Nephron progenitor cell (in vitro differentiated cells): Measurements from ENCODE around the gene NPIPB6.

ENCODE experiments used
- DNase-seq: peaks from one replicate; pipeline ENCODE4 v3.0.0; 2021
- H3K27ac Mint-ChIP-seq: 2 replicates; pipeline ENCODE4 v1.8.0; 2021; ENCODE audit warnings: mild to moderate bottlenecking, moderate library complexity, mixed read lengths
- H3K27me3 Mint-ChIP-seq: 2 replicates; pipeline ENCODE4 v1.8.0; 2021; ENCODE audit warnings: mild to moderate bottlenecking, low read depth, mixed read lengths; ENCODE audit not compliant: poor library complexity
- H3K36me3 Mint-ChIP-seq: 2 replicates; pipeline ENCODE4 v1.8.0; 2021; ENCODE audit warnings: low read depth, mixed read lengths
- H3K4me1 Mint-ChIP-seq: 2 replicates; pipeline ENCODE4 v1.8.0; 2021; ENCODE audit warnings: mixed read lengths
- H3K4me3 Mint-ChIP-seq: 2 replicates; pipeline ENCODE4 v1.8.0; 2021; ENCODE audit warnings: mild to moderate bottlenecking, moderate library complexity, mixed read lengths
- H3K9me3 Mint-ChIP-seq: 2 replicates; pipeline ENCODE4 v1.8.0; 2021; ENCODE audit warnings: mild to moderate bottlenecking, moderate library complexity, mixed read lengths
- TF ChIP-seq, protein P1 (sequence below): fragments of 200-600 bp; sonication (generic); IDR thresholded peaks from 2 replicates; pipeline ENCODE4 v1.5.0; 2021; ENCODE audit warnings: antibody characterized with exemption

Gene NPIPB6

DNA sequence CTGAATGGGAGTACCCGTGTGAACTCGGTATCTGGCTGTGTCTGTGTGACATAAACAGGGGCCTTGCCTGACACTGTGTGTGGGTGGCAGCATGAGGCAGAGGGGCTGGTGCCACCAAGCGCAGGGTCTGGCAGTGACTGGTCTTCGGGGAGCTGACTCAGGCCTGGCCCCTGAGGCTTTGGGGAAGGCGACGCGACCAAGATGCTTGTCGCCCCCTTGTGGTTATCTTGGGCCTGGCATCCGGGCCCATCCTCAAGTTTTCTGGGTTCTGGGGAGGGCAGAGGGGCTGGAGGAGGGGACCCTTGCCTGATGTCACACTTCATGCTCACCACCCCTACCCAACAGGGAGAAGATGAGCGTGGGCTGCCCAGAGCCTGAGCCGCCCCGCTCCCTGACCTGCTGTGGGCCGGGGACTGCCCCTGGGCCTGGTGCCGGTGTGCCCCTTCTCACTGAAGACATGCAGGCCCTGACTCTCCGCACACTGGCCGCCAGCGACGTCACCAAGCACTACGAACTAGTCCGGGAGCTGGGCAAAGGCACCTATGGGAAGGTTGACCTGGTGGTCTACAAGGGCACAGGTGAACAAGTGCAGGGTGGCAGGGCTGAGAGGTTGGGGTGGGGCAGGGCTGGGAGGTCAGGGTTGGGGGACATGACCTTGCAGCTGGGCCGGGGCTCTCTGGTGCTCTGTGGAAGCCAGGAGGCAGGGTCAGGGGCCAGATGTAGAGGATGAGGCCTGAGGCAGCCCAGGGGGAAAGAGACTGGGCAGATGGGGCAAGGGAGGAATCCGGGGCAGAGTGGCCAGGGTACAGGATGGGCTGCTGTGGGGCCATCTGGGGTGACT, 46.0 kb downstream of the NPIPB6 start:
- Mint-ChIP-seq H3K9me3 (no peaks in the 10 kb centered on the region), H3K4me1 (no peaks in the 10 kb centered on the region), H3K4me3 (no peak overlapping the region), H3K27ac (no peak overlapping the region), H3K27me3 (peaks cover 3% of the 10 kb centered on the region), H3K36me3 (peaks cover 31% of the 10 kb centered on the region)
- DNase-seq: peak; percentile 75
- TF ChIP-seq, protein P1, sequence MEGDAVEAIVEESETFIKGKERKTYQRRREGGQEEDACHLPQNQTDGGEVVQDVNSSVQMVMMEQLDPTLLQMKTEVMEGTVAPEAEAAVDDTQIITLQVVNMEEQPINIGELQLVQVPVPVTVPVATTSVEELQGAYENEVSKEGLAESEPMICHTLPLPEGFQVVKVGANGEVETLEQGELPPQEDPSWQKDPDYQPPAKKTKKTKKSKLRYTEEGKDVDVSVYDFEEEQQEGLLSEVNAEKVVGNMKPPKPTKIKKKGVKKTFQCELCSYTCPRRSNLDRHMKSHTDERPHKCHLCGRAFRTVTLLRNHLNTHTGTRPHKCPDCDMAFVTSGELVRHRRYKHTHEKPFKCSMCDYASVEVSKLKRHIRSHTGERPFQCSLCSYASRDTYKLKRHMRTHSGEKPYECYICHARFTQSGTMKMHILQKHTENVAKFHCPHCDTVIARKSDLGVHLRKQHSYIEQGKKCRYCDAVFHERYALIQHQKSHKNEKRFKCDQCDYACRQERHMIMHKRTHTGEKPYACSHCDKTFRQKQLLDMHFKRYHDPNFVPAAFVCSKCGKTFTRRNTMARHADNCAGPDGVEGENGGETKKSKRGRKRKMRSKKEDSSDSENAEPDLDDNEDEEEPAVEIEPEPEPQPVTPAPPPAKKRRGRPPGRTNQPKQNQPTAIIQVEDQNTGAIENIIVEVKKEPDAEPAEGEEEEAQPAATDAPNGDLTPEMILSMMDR: peak; percentile 81

DNA sequence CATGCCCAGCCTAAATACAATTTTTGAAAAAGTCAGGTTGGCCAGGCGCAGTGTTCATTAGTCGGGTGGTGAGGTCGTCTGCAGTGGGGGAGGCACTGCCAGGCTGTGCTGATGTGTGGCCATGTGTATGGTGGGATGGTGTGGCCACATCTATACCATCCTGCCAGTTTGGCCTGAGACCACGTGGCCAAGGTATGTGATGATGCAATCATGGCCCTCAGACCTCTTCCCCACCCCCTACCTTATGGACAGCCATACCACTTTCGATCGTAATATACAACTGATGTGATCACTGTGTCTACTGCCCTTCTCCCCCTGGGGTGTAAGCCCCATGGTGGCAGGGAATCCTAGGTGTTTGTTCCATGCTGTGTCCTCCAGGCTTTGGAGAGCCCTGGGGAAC, 47.3 kb downstream of the NPIPB6 start:
- Mint-ChIP-seq H3K27me3 (peaks cover 3% of the 10 kb centered on the region), H3K27ac (no peak overlapping the region), H3K36me3 (peaks cover 33% of the 10 kb centered on the region), H3K9me3 (no peaks in the 10 kb centered on the region), H3K4me3 (no peak overlapping the region), H3K4me1 (no peaks in the 10 kb centered on the region)
- TF ChIP-seq, protein P1: no peak
- DNase-seq: no peak

DNA sequence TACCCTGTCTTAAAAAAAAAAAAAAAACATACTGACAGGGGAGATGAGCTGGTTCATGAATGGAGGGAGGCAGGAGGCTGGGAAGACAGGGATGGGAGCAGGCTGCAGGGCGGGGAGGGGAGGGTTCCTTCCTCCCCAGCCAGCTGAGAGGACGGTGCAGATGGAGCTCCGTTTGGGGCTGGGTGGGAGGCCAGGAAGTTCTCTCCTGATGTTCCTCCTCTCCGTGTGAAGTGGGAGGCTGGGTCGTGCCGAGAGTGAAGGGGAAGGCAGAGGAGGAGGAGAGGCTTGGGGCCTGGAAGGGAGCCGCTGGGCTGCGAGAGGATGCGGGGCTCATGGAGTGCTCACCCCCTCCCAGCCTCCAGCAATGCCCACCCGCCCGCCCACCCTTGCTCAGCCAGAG, 49.7 kb downstream of the NPIPB6 start:
- Mint-ChIP-seq H3K9me3 (no peaks in the 10 kb centered on the region), H3K4me3 (no peak overlapping the region), H3K27ac (no peak overlapping the region), H3K27me3 (peaks cover 6% of the 10 kb centered on the region), H3K36me3 (peaks cover 35% of the 10 kb centered on the region), H3K4me1 (no peaks in the 10 kb centered on the region)
- no peak for DNase-seq
- TF ChIP-seq, protein P1: no peak

DNA sequence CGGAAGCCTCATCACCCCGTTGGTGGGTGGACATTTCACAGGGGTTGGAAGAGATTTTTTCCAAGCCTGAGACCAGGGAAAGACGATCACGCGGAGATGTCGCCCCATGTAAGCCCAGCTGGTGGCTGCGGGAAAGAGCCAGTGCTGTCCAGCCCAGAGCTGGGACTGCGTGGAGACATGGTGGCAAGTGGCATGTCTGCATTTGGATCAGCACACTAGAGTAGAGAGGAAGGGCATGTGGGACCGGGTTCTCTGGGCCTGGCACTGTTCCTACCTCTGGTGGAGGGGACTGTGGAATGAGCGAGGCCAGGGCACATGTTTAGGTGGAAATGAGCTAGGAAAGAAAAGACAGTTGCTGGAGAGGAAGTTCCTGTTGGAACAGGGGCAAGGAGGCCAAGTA, 51.0 kb downstream of the NPIPB6 start:
- DNase-seq: no peak
- Mint-ChIP-seq H3K36me3 (peaks cover 40% of the 10 kb centered on the region), H3K27me3 (peaks cover 6% of the 10 kb centered on the region), H3K27ac (no peak overlapping the region), H3K9me3 (no peaks in the 10 kb centered on the region), H3K4me1 (no peaks in the 10 kb centered on the region), H3K4me3 (no peak overlapping the region)
- TF ChIP-seq, protein P1: no peak

DNA sequence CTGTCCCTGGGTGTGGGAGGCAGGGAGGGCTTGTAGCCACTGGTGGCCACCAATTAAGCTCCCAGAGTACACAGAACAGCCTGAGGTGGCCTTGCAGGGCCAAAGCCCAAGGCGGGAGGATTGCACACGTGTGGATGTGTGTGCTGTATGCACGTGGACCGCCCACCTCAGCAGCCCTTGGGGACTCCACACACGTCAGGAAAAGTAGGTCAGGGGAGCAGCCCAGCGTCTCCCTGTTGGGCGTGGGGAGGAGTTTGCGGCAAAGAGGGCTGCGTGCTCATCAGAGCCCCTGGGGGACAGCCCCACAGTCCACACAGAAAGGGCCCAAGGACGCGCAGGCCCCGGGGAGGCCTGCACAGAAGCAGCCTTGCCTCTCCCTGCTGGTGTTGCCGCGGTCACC, 51.4 kb downstream of the NPIPB6 start:
- TF ChIP-seq, protein P1: no peak
- peaks cover 44% of the 10 kb centered on the region for H3K36me3 Mint-ChIP-seq
- H3K27ac Mint-ChIP-seq: peak overlapping the region; percentile 48
- H3K4me1 Mint-ChIP-seq: no peaks in the 10 kb centered on the region
- H3K9me3 Mint-ChIP-seq: no peaks in the 10 kb centered on the region
- peaks cover 6% of the 10 kb centered on the region for H3K27me3 Mint-ChIP-seq
- H3K4me3 Mint-ChIP-seq: no peak overlapping the region
- DNase-seq: no peak

DNA sequence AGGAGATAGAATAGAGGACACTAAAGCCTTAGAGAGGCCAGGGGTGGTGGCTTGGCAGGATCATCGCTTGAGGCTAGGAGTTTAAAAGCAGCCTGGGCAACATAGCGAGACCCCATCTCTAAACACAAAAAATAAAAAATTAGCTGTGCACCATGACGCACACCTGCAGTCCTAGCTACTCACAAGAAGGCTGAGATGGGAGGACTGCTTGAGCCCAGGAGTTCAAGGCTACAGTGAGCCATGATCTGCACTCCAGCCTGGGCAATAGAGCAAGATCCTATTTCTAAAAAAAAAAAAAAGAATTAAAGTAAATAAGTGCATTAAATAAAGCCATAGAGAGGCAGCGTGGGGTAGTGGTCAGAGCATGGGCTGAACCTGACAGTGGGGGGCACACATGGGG, 51.9 kb downstream of the NPIPB6 start:
- DNase-seq: no peak
- Mint-ChIP-seq H3K27me3 (peaks cover 6% of the 10 kb centered on the region), H3K4me1 (no peaks in the 10 kb centered on the region), H3K36me3 (peaks cover 46% of the 10 kb centered on the region), H3K4me3 (no peak overlapping the region), H3K9me3 (no peaks in the 10 kb centered on the region), H3K27ac (peak overlapping the region; percentile 92)
- TF ChIP-seq, protein P1: no peak
